ENCODE data around the gene OPCML.

DNA sequence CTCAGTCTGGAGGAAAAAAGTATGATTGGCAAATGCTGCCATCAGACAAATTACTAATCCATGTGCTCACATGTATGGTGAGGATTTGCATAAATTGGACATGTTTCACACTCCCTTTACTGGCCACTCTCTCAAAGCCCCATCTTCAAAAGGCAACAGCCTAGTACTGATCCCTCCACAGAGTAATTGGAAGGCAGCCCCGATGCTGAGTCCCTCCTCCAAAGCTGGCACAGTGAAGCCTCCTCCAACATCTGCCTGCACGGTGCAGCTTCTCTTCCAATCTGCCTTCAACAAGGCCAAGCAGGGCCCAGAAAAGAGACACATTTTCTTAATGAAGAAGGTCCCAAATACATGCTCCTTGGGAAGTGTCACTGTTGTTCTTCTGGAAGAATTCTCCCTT is 350.6 kb downstream of the OPCML start:
- TF ChIP-seq POLR2A (IDR thresholded peaks at IDR 0.05) (no peak), CTCF (IDR thresholded peaks at IDR 0.05) (no peak)
